Large intestine (tissue), 3 donors: ENCODE data around the gene DPEP1. TPM values are rescaled to one million over a fixed set of nuclear protein-coding genes. Genes with fewer than 3 reads are reported as not detected.

ENCODE experiments used
- DNase-seq, 2 donors: peaks; one replicate each; pipeline versions ENCODE4 v3.0.0 to v3.0.0-alpha.2; 2013
- H3K27ac ChIP-seq: one replicate; pipeline ENCODE4 v1.5.1; 2013; ENCODE audit warnings: low read length
- H3K27me3 ChIP-seq: 2 replicates; pipeline ENCODE4 v1.6.1; 2013; ENCODE audit warnings: low read length; ENCODE audit not compliant: control insufficient read depth, insufficient read depth
- H3K36me3 ChIP-seq: 2 replicates; pipeline ENCODE4 v1.6.1; 2013; ENCODE audit warnings: low read length; ENCODE audit not compliant: control insufficient read depth, insufficient read depth
- H3K4me1 ChIP-seq: one replicate; pipeline ENCODE4 v1.6.1; 2013; ENCODE audit warnings: low read length; ENCODE audit not compliant: control insufficient read depth, insufficient read depth
- H3K4me3 ChIP-seq: one replicate; pipeline ENCODE4 v1.5.1; 2013; ENCODE audit warnings: low read length
- H3K9me3 ChIP-seq: one replicate; pipeline ENCODE4 v1.6.1; 2013; ENCODE audit warnings: mild to moderate bottlenecking, low read depth, low read length, moderate library complexity; ENCODE audit not compliant: control insufficient read depth
- WGBS: methylation state at CpG from one replicate; pipeline ENCODE4 v1.1.5; 2013; ENCODE audit warnings: low lambda C conversion rate; ENCODE audit not compliant: insufficient coverage; 5-methylcytosine and 5-hydroxymethylcytosine counted together
- polyA plus RNA-seq: library from polyadenylated mRNA; unstranded; fragments of 120-200 nt; gene quantifications from one replicate; pipeline ENCODE4 v1.2.1, GENCODE V29; 2013

DPEP1 gene
- polyA plus RNA-seq, 1 donor, result 165 TPM

DNA sequence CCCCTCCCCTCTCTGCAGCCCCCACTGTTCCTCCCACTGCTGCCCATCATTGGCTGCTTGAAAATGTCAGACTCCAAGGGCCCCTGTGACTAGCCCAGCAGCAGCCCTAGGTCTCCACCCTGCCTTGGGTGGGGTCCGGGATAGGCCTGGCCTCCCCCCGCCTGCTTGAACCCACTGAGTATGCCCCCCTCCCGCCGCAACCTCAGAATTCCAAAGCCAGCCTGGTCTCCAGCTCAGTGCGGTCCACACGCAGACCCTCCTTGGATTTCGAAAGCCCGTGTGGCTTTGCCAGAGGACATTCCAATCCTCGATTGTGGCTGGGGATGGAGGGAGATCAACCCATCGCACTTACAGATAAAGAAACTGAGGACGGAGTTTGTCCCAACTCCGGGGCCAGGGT, 6.4 kb downstream of the DPEP1 start:
- Histone ChIP-seq H3K27me3 (no peaks in the 10 kb centered on the region), H3K4me3 (no peak overlapping the region), H3K27ac (no peak overlapping the region), H3K4me1 (peaks cover 34% of the 10 kb centered on the region), H3K36me3 (peaks cover 4% of the 10 kb centered on the region), H3K9me3 (peaks cover 8% of the 10 kb centered on the region)
- WGBS, result no CpG with 5 or more reads among the region's 12 CpGs
- no peak for DNase-seq

DNA sequence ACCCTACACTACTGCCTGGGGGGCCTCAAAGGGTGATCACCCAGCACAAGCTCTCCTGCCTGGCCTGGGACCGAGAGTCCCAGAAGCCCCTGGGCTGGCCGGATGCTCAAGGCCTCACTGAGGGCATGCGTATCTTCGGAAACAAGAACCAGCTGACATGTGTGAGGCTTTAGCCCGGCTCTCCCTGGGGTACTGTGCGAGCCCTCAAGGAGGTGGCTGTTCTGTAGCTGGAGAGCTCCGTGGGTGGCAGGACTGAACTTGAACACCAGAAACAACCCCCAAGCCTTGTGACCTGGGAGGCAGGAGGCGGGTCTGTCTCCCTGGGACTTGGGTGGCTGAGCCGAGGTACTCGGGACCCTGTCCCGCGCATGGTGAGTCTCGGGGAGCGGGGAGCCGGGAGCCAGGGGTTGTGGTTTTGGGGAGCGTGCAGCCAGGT, 7.0 kb downstream of the DPEP1 start:
- Histone ChIP-seq H3K4me3 (no peak overlapping the region), H3K9me3 (peaks cover 6% of the 10 kb centered on the region), H3K27ac (no peak overlapping the region), H3K27me3 (no peaks in the 10 kb centered on the region), H3K4me1 (peaks cover 34% of the 10 kb centered on the region), H3K36me3 (peaks cover 4% of the 10 kb centered on the region)
- no CpG with 5 or more reads among the region's 16 CpGs for WGBS
- DNase-seq, result no peak

DNA sequence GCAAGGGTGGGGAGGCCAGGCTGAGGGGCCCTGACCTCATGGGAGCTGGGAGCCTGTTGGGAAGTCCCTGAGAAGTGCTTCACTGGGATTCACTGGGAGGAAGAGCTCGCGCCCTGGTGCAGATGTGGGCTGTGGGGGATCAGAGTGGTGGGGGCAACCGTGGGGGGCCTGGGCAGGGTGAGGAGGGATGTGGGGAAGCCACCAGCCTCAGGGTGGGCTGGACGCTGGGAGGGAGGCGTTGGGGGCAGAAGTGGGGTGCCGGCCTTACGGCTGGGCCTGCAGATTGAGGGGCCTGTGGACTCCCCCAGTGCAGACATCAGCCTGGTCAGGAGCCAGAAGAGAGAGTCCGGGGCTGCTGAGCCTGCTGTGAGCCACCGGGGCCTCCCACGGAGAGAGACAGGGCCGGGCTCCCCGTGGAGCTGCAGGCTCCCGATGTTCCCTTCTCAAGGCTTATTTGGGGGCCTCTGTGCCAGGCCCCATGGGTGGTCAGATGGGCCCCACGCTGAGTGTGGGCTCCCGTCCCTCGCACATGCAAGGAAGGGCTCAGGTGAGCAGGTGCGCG, 7.8 kb downstream of the DPEP1 start:
- peaks cover 5% of the 10 kb centered on the region for H3K9me3 ChIP-seq
- peaks cover 6% of the 10 kb centered on the region for H3K36me3 ChIP-seq
- no peak for DNase-seq
- no peak overlapping the region for H3K27ac ChIP-seq
- H3K4me3 ChIP-seq, result no peak overlapping the region
- peaks cover 37% of the 10 kb centered on the region for H3K4me1 ChIP-seq
- no CpG with 5 or more reads among the region's 18 CpGs for WGBS
- no peaks in the 10 kb centered on the region for H3K27me3 ChIP-seq

DNA sequence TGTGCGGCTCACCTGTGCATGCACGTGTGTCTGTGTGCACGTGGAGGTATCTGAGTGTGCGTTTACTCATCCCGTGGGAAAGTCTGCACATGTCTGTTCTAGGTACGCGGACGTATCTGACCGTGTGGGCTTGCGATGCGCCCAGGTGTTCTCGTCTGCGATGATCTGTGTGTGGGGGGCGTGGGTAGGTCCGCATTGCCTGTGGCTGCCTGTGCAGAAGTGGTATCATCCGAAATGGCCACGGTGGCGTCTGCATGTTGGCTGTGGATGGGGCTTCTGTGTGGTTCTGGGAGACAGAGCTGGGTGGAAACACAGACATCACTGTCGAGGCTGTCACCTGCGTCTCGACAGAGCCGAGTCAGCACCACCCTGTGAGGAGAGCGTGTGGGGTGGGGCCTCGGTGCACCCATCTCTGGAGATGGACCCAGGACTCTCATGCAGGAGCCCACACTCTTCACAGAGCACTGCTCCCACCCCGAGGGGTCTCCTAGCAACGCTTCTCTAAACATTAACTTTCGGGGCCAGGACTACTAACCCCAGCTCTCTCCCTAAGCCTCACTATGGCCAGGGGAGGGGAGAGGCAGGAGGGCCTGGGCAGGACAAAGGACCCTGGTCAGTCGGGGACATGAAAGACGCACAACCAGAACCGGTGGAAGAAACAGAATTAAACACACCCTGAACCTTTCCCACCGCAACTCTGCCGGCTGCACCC, 8.4 kb downstream of the DPEP1 start:
- peaks cover 7% of the 10 kb centered on the region for H3K36me3 ChIP-seq
- H3K27ac ChIP-seq, result no peak overlapping the region
- no peaks in the 10 kb centered on the region for H3K9me3 ChIP-seq
- peaks cover 33% of the 10 kb centered on the region for H3K4me1 ChIP-seq
- peak in 1 of 2 donors; percentile 52 for DNase-seq
- no CpG with 5 or more reads among the region's 32 CpGs for WGBS
- H3K4me3 ChIP-seq, result no peak overlapping the region
- H3K27me3 ChIP-seq, result no peaks in the 10 kb centered on the region

DNA sequence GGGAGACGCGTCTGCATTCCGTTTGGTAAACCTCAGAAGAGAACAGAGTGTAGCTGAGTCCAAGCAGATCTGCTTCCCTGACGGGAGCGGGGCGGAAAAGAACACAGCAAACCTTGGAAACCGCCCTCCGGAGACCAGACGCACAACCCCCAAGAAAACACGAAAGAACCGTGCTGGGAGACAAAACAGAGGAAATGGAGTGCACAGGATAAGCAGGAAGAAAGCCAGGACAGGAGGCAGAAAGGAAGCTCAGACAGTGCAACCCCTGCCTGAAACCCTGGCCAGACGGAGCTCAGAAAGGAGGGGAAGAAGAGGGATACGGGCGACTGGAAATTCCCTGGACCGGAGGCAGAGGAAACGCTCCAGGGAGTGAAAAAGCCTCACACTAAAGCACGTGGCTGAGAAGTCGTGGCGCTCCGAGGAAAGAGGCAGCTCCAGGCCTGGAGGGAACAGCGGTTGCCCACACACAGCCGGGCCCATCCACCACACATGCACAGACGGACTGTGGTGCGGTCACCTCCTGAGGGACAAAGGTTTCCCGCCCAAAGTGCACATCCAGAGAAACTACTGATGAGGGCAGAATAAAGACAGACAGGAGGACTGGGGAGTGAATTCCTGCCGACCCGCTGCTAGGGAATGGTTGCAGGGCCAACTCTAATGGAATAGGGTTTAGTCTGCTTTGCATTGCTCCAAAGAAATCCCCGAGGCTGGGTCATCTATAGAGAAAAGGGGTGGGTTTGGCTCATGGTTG, 10.2 kb downstream of the DPEP1 start:
- H3K4me1 ChIP-seq, result peaks cover 29% of the 10 kb centered on the region
- H3K4me3 ChIP-seq, result no peak overlapping the region
- H3K27me3 ChIP-seq, result no peaks in the 10 kb centered on the region
- DNase-seq, result no peak
- H3K36me3 ChIP-seq, result peaks cover 7% of the 10 kb centered on the region
- WGBS, result 92% methylated on average over 9 of the region's 28 CpGs
- no peak overlapping the region for H3K27ac ChIP-seq
- H3K9me3 ChIP-seq, result no peaks in the 10 kb centered on the region

DNA sequence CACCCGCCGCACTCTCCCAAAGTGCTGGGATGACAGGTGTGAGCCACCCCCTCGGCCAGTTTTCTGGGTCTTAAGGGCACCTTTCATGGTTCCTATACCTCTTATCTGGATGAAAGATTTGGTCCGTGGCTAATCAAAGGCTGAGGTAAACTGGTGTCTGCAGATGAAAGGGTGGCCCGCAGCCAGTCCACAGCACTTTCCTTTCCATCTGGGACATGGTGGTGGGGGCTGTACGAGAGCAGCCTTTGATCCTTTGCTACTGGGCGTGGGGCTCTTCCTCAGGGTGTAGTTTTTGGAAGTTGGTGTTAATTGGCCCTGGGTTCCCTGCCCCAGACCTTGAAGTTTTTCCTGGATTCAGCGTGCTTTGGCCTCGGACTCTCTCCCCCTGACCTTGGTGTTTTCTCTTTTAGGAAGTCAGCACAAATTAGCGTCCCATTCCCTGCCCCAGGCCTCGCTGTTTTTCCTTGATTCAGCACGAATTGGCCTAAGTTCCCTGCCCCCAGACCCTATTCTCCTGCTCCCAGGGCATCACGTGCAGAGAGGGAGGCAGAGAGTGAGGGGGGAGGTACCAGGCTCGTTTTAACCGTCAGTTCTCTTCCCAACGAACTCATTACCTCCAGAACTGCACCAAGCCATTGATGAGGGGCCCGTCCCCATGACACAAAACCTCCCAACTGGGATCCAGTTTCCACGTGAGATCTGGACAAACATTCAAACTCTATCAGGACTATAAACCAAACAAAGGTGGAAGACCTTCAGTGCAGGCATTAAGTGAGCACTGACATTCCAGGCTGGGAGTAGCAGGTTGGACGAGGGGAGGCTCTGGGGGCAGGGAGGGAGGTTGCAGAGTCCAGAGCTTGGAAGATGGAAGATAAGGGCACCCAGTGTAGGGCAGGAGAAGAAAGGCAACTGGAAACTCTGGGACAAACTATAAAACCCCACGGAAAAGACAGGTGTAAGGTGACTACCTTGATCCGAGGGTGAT, 11.6 kb downstream of the DPEP1 start:
- Histone ChIP-seq H3K27me3 (no peaks in the 10 kb centered on the region), H3K4me3 (no peak overlapping the region), H3K9me3 (peaks cover 10% of the 10 kb centered on the region), H3K27ac (peak overlapping the region; percentile 50), H3K36me3 (peaks cover 7% of the 10 kb centered on the region), H3K4me1 (peaks cover 29% of the 10 kb centered on the region)
- WGBS, result 0% methylated on average over 1 of the region's 21 CpGs
- DNase-seq, result peak; percentile 47 to 78

DNA sequence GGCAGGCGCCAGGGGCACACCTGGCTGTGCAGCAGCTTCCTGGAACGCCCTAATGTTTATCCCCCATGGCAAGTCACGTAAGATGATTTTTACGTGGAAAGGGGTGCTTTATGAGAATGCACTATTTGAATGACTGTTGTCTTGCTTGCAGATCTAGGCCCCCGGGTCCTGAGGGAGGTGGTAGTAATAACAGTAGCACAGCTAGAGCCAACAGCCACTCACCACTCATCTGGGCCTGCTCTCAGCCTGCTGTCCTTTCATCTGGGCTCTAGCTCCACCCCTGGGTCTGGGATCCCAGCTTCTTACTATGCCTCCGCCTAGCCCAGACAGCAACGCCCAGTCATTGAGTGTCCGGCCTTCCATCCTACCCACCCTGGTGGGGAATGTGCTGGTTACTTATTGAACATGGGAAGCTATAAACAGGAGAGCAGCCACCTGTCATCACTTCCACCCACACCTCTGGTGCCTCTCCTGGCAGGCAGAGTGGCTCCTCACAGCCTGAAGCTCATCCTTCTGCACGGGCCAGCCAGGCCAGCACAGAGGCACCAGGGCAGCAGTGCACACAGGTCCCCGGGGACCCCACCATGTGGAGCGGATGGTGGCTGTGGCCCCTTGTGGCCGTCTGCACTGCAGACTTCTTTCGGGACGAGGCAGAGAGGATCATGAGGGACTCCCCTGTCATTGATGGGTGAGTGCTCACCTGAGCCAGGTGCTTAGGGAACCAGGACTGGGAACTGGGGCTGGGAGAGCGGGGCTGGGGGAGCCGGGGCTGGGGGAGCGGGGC, 16.6 kb downstream of the DPEP1 start:
- Histone ChIP-seq H3K4me3 (no peak overlapping the region), H3K4me1 (peaks cover 41% of the 10 kb centered on the region), H3K27me3 (no peaks in the 10 kb centered on the region), H3K27ac (peak overlapping the region; percentile 50), H3K36me3 (peaks cover 7% of the 10 kb centered on the region), H3K9me3 (peaks cover 23% of the 10 kb centered on the region)
- no CpG with 5 or more reads among the region's 17 CpGs for WGBS
- peak; percentile 59 to 76 for DNase-seq

DNA sequence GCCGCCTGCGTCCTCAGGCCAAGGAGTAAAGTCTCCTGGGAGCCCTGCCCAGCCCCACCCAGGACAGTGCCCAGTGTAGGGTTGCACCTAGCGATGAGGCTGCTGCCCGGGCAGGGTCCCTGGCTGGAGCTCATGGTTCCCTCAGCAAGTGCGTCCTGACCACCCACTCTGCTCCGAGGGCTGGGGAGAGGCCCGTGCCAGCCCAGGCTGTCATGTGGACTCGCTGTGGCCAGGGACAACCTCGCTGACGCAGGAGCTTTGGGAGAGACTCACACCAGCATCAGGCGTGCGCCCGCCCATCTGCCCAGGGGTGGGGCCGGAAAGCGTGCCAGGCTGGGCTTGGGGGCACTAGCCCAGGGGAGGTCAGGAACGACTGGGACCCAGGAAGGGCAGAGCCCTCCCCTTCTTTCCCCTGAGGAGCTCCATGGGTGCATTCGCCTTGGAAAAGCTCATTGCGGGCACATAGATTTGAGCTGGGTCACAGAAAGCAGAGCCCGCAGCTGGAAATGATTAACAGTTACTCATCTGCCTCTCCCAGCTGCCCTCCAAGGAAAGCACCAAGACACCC, 19.7 kb downstream of the DPEP1 start:
- Histone ChIP-seq H3K27me3 (no peaks in the 10 kb centered on the region), H3K4me1 (peaks cover 31% of the 10 kb centered on the region), H3K9me3 (peaks cover 23% of the 10 kb centered on the region), H3K27ac (peak overlapping the region; percentile 67), H3K4me3 (no peak overlapping the region), H3K36me3 (peaks cover 22% of the 10 kb centered on the region)
- WGBS, result no CpG with 5 or more reads among the region's 19 CpGs
- DNase-seq, result peak in 1 of 2 donors; percentile 47
